Measurements from ENCODE around the gene PON3. TPM values are rescaled to one million over a fixed set of nuclear protein-coding genes. Genes with fewer than 3 reads are reported as not detected.
A peak's percentile ranks its signal among the peaks of the same experiment; 100 is the strongest.

The PON3 gene
- total RNA-seq, 1 donor from 2014 or later, result 5.2 TPM

DNA sequence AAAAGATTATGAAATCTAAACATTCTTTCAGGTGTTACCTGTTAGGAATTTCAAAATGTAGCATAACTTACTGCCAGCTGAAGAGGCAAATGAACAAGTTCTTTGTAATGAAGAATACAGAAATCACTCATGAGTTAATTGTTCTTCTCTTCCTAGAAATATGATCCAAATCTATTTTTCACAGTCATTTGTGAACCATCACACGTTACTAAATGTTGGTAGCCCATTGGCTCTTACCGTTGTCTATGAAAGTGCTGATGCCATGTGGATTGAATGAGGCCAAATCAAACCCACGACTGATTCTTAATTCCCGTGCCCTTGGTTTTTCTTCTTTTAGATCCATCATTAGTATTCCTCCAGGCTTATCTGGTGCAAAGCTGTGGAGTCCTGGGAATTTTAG is 15.9 kb upstream of the PON3 start:
- Histone ChIP-seq H3K9ac (ENCODE audit: low read depth in 1 of 3, low read length in 3 of 3) (no peak overlapping the region), H3K4me1 (ENCODE audit: control insufficient read depth in 3 of 3, insufficient read depth in 3 of 3, low read length in 3 of 3) (no peaks in the 10 kb centered on the region), H3K27ac (ENCODE audit: low read depth, low read length) (no peak overlapping the region), H3K27me3 (ENCODE audit: control insufficient read depth in 3 of 3, insufficient read depth in 3 of 3, low read length in 3 of 3) (no peaks in the 10 kb centered on the region), H3K4me3 (ENCODE audit: low read length in 3 of 3) (no peak overlapping the region), H3K9me3 (ENCODE audit: control insufficient read depth in 3 of 3, low read length in 3 of 3) (no peaks in the 10 kb centered on the region), H3K36me3 (ENCODE audit: control insufficient read depth in 3 of 3, insufficient read depth in 3 of 3, low read length in 3 of 3) (peaks cover 3 to 14% (median 7%) of the 10 kb centered on the region in 3 donors)

DNA sequence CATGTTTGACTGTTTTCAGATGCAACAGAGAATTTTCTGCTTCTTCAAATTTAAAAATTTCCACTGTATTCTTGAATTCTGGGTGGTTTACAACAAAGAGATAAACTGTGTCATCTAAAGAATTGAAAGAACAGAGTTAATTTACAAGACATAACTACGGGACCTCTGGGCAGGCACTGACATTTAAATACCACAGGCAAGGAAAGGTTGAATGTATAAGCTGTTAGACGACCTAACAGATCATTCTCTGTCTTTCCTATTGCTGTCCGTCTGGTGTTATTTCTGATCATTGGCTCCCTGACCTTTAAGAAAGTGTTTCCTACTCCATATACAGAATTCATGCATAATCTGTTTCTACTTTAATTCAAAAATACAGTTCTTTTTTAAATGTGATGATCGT is 15.5 kb upstream of the PON3 start:
- Histone ChIP-seq H3K9ac (ENCODE audit: low read depth in 1 of 3, low read length in 3 of 3) (no peak overlapping the region), H3K36me3 (ENCODE audit: control insufficient read depth in 3 of 3, insufficient read depth in 3 of 3, low read length in 3 of 3) (peaks cover 3 to 14% (median 7%) of the 10 kb centered on the region in 3 donors), H3K27me3 (ENCODE audit: control insufficient read depth in 3 of 3, insufficient read depth in 3 of 3, low read length in 3 of 3) (no peaks in the 10 kb centered on the region), H3K4me3 (ENCODE audit: low read length in 3 of 3) (no peak overlapping the region), H3K9me3 (ENCODE audit: control insufficient read depth in 3 of 3, low read length in 3 of 3) (no peaks in the 10 kb centered on the region), H3K27ac (ENCODE audit: low read depth, low read length) (no peak overlapping the region), H3K4me1 (ENCODE audit: control insufficient read depth in 3 of 3, insufficient read depth in 3 of 3, low read length in 3 of 3) (no peaks in the 10 kb centered on the region)

DNA sequence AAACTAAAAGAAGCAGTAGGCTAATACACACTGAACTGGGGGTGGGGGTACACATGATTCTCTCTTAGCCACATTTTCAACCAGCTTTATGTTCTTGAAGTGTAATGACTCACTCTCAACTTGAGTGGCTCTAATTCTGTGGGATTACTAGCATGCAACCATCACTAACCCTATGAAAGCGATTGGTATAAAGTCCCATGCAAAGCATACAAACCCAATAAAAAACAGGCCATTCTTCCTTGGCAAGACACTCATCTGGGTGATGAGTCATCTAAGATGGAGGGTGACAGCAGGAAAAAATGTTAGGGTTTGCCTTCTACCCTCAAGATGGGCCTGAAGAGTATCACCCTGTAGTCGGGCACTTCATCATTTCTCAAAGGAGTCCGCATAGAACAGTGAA is 14.9 kb upstream of the PON3 start:
- no peak overlapping the region for H3K4me3 ChIP-seq (ENCODE audit: low read length in 3 of 3)
- H3K36me3 ChIP-seq (ENCODE audit: control insufficient read depth in 3 of 3, insufficient read depth in 3 of 3, low read length in 3 of 3), result peaks cover 3 to 14% (median 7%) of the 10 kb centered on the region in 3 donors

DNA sequence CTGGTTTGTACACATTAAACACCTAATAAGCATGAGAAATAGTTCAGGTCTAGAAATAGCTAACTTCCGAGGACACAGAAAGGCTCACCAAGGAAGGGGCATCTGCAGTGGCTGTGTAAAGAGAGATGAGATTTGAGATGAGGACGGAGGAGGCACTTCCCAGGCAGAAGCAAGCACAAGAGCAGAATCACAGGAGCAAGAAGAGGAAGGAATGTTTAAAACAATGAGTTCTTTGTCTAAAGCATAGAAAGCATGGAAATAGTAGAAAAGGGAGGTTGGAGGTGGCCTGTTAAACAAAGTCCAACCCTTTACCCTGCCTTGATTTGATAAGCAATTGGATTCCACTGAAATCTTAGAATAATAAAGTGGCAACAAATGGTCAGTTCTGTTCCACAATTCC is 11.6 kb upstream of the PON3 start:
- H3K36me3 ChIP-seq (ENCODE audit: control insufficient read depth in 3 of 3, insufficient read depth in 3 of 3, low read length in 3 of 3), result peaks cover 6 to 16% (median 12%) of the 10 kb centered on the region in 3 donors

More for the DNA sequence above, 14.9 kb upstream of the PON3 start:
- no peaks in the 10 kb centered on the region for H3K4me1 ChIP-seq (ENCODE audit: control insufficient read depth in 3 of 3, insufficient read depth in 3 of 3, low read length in 3 of 3)
- H3K27ac ChIP-seq (ENCODE audit: low read depth, low read length), result no peak overlapping the region
- H3K9me3 ChIP-seq (ENCODE audit: control insufficient read depth in 3 of 3, low read length in 3 of 3), result no peaks in the 10 kb centered on the region
- H3K9ac ChIP-seq (ENCODE audit: low read depth in 1 of 3, low read length in 3 of 3), result no peak overlapping the region
- H3K27me3 ChIP-seq (ENCODE audit: control insufficient read depth in 3 of 3, insufficient read depth in 3 of 3, low read length in 3 of 3), result no peaks in the 10 kb centered on the region

DNA sequence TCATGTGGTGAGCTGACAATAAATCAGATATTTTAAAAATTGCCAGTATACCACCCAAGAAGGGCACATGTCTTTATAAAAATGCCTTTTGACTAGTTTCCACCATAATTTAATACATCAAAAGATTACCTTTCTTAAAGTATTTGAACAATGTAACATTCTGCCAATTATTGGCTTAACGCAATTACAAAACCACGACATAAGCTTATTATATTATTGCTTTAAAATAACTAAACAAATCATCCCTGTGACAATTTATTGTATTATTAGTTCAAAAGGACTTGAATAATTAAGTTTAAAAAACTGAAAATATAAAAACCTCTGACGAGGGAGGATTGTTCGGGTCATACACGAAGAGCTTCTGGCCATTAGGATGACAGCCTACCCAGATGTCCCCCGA is 9.6 kb upstream of the PON3 start:
- Histone ChIP-seq H3K9ac (ENCODE audit: low read depth in 1 of 3, low read length in 3 of 3) (no peak overlapping the region), H3K4me3 (ENCODE audit: low read length in 3 of 3) (no peak overlapping the region), H3K4me1 (ENCODE audit: control insufficient read depth in 3 of 3, insufficient read depth in 3 of 3, low read length in 3 of 3) (no peaks in the 10 kb centered on the region), H3K27me3 (ENCODE audit: control insufficient read depth in 3 of 3, insufficient read depth in 3 of 3, low read length in 3 of 3) (no peaks in the 10 kb centered on the region), H3K36me3 (ENCODE audit: control insufficient read depth in 3 of 3, insufficient read depth in 3 of 3, low read length in 3 of 3) (peaks cover 3 to 12% (median 12%) of the 10 kb centered on the region in 3 donors), H3K9me3 (ENCODE audit: control insufficient read depth in 3 of 3, low read length in 3 of 3) (no peaks in the 10 kb centered on the region), H3K27ac (ENCODE audit: low read depth, low read length) (no peak overlapping the region)

More for the DNA sequence above, 11.6 kb upstream of the PON3 start:
- Histone ChIP-seq H3K9ac (ENCODE audit: low read depth in 1 of 3, low read length in 3 of 3) (no peak overlapping the region), H3K4me3 (ENCODE audit: low read length in 3 of 3) (no peak overlapping the region), H3K27ac (ENCODE audit: low read depth, low read length) (no peak overlapping the region), H3K4me1 (ENCODE audit: control insufficient read depth in 3 of 3, insufficient read depth in 3 of 3, low read length in 3 of 3) (no peaks in the 10 kb centered on the region), H3K27me3 (ENCODE audit: control insufficient read depth in 3 of 3, insufficient read depth in 3 of 3, low read length in 3 of 3) (no peaks in the 10 kb centered on the region), H3K9me3 (ENCODE audit: control insufficient read depth in 3 of 3, low read length in 3 of 3) (no peaks in the 10 kb centered on the region)

DNA sequence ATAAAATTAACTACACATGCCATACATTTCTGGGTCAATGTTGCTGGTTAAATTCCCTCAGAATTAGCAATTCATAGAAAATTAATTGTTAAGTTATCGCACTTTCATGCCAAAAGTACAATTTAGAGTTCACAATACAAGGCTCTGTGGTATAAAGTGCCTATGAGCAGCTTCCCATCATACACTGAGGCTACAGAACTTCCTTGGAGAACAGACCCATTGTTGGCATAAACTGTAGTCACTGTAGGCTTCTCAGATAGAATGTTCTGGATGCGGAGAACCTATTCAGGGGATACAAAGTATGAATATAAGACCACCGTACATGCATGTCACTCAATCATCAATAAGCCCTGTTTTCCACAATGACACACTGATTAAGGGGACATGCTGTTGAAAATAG is 9.0 kb upstream of the PON3 start:
- no peak overlapping the region for H3K27ac ChIP-seq (ENCODE audit: low read depth, low read length)
- H3K9me3 ChIP-seq (ENCODE audit: control insufficient read depth in 3 of 3, low read length in 3 of 3), result no peaks in the 10 kb centered on the region
- no peaks in the 10 kb centered on the region for H3K27me3 ChIP-seq (ENCODE audit: control insufficient read depth in 3 of 3, insufficient read depth in 3 of 3, low read length in 3 of 3)
- H3K4me3 ChIP-seq (ENCODE audit: low read length in 3 of 3), result no peak overlapping the region
- H3K36me3 ChIP-seq (ENCODE audit: control insufficient read depth in 3 of 3, insufficient read depth in 3 of 3, low read length in 3 of 3), result peaks cover 3 to 12% (median 12%) of the 10 kb centered on the region in 3 donors
- no peaks in the 10 kb centered on the region for H3K4me1 ChIP-seq (ENCODE audit: control insufficient read depth in 3 of 3, insufficient read depth in 3 of 3, low read length in 3 of 3)
- H3K9ac ChIP-seq (ENCODE audit: low read depth in 1 of 3, low read length in 3 of 3), result no peak overlapping the region

DNA sequence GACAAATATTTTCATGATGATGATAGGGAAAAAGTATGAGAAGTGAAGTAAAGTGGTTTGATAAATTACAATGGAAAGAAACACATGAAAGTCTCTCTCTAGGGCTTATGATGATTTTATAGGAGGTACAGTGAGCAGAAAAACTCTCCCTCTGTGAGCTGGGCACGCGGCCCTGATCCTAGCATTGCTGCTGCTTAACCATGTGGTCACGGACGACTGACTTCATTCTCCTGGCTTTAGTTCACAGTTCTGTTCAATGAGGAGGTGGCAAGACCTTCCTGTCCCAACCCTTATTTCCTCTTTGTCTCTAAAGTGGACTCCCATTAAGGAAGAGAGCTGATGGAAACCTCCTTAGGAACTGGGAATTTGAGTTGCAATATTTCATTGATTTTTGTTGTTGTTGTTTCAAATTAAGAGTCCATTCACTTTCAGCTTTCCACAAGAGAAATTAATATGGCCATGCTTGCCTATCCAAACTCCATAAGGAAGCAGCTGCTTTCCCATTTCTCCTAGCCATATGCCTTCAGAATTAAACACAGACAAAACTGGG is 8.2 kb upstream of the PON3 start:
- Histone ChIP-seq H3K4me1 (ENCODE audit: control insufficient read depth in 3 of 3, insufficient read depth in 3 of 3, low read length in 3 of 3) (no peaks in the 10 kb centered on the region), H3K9me3 (ENCODE audit: control insufficient read depth in 3 of 3, low read length in 3 of 3) (no peaks in the 10 kb centered on the region), H3K9ac (ENCODE audit: low read depth in 1 of 3, low read length in 3 of 3) (no peak overlapping the region), H3K27ac (ENCODE audit: low read depth, low read length) (no peak overlapping the region), H3K36me3 (ENCODE audit: control insufficient read depth in 3 of 3, insufficient read depth in 3 of 3, low read length in 3 of 3) (peaks cover 3 to 12% (median 10%) of the 10 kb centered on the region in 3 donors), H3K27me3 (ENCODE audit: control insufficient read depth in 3 of 3, insufficient read depth in 3 of 3, low read length in 3 of 3) (no peaks in the 10 kb centered on the region), H3K4me3 (ENCODE audit: low read length in 3 of 3) (no peak overlapping the region)

DNA sequence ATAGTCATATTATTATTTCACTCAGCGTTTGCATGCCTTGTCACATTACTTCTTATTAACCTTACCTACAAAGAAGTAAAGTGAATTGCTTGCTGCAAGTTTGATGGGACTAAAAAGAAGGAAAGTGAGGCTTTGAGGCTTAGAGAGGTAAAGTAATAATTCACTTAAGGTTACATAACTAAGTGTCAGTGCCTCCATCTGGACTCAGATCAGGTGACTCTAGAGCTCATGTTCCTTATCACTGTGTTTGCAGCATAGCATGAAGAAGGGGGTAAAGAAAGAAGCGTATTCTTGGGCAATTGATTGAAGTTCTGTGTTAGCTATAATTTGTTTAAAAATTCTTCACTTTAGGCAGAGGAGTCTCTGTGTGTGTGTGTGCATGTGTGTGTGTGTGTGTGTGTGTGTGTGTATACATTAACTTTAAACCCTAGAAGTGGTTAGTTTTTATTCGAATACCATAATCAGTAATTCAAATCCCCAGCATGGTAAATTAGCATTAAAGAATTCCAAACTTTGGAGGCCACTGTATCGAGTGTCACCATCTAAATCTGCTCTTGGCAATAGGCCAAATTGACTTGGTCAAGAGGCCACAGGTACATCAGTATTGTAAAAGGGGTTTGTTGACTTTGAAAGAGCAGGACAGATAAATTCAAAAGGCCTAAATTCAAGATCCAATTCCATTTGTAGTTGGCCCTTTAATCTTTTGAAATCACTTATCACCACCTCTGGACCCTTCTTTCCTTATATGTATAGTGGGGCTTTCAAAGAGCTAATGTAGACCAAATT is 2.2 kb upstream of the PON3 start:
- H3K27ac ChIP-seq (ENCODE audit: low read depth, low read length), result no peak overlapping the region
- H3K27me3 ChIP-seq (ENCODE audit: control insufficient read depth in 3 of 3, insufficient read depth in 3 of 3, low read length in 3 of 3), result peaks cover 0 to 6% (median 4%) of the 10 kb centered on the region in 3 donors

DNA sequence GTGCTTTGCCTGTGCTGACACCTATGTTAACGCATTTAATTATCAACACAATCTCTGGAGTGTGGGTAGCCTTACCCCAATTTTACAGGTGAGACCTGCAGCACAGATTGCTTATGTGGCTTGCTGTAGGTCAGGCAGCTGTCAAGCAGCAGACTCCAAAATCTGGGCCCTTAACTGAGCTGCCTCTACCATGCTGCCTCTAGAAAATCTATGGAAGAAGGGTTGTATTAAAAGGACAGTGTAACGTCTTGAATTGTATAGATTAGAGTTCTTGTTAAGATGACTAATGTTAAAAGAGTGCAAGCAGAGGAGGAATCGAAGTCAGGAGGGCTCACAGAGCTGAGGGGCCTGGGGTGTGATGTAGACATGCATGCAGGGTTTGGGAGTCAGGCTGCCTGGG is 1.2 kb upstream of the PON3 start:
- H3K4me3 ChIP-seq (ENCODE audit: low read length in 3 of 3), result peak overlapping the region in 1 of 3 donors; percentile 68
- H3K9ac ChIP-seq (ENCODE audit: low read depth in 1 of 3, low read length in 3 of 3), result no peak overlapping the region

More for the DNA sequence above, 2.2 kb upstream of the PON3 start:
- Histone ChIP-seq H3K9me3 (ENCODE audit: control insufficient read depth in 3 of 3, low read length in 3 of 3) (no peaks in the 10 kb centered on the region), H3K9ac (ENCODE audit: low read depth in 1 of 3, low read length in 3 of 3) (no peak overlapping the region), H3K36me3 (ENCODE audit: control insufficient read depth in 3 of 3, insufficient read depth in 3 of 3, low read length in 3 of 3) (peaks cover 0 to 2% (median 0%) of the 10 kb centered on the region in 3 donors), H3K4me3 (ENCODE audit: low read length in 3 of 3) (no peak overlapping the region), H3K4me1 (ENCODE audit: control insufficient read depth in 3 of 3, insufficient read depth in 3 of 3, low read length in 3 of 3) (no peaks in the 10 kb centered on the region)

DNA sequence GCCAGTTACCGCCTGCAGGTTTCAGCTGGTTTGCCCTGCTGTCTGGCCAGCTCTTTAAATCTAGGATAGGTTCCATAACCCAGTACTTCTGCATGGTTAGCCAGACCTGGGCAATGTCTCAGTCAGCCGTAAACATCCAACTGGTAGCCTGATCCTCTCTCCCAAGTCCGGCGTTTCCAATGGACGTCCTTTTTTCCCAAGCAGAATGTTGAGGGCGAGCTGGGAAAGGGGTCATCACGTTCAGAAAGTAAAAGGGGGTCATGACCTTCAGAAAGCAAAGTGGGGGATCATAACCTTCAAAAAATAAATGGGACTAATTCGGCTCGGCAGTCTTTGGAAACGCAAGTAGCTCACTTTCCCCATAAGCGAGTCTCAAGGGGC is 430 bp downstream of the PON3 start:
- Histone ChIP-seq H3K27me3 (ENCODE audit: control insufficient read depth in 3 of 3, insufficient read depth in 3 of 3, low read length in 3 of 3) (peaks cover 0 to 6% (median 4%) of the 10 kb centered on the region in 3 donors), H3K27ac (ENCODE audit: low read depth, low read length) (no peak overlapping the region), H3K4me3 (ENCODE audit: low read length in 3 of 3) (peak overlapping the region in 1 of 3 donors; percentile 24), H3K9ac (ENCODE audit: low read depth in 1 of 3, low read length in 3 of 3) (no peak overlapping the region), H3K4me1 (ENCODE audit: control insufficient read depth in 3 of 3, insufficient read depth in 3 of 3, low read length in 3 of 3) (no peaks in the 10 kb centered on the region), H3K9me3 (ENCODE audit: control insufficient read depth in 3 of 3, low read length in 3 of 3) (no peaks in the 10 kb centered on the region), H3K36me3 (ENCODE audit: control insufficient read depth in 3 of 3, insufficient read depth in 3 of 3, low read length in 3 of 3) (no peaks in the 10 kb centered on the region)

More for the DNA sequence above, 1.2 kb upstream of the PON3 start:
- no peaks in the 10 kb centered on the region for H3K36me3 ChIP-seq (ENCODE audit: control insufficient read depth in 3 of 3, insufficient read depth in 3 of 3, low read length in 3 of 3)
- peaks cover 0 to 6% (median 4%) of the 10 kb centered on the region in 3 donors for H3K27me3 ChIP-seq (ENCODE audit: control insufficient read depth in 3 of 3, insufficient read depth in 3 of 3, low read length in 3 of 3)
- H3K9me3 ChIP-seq (ENCODE audit: control insufficient read depth in 3 of 3, low read length in 3 of 3), result no peaks in the 10 kb centered on the region
- H3K27ac ChIP-seq (ENCODE audit: low read depth, low read length), result no peak overlapping the region
- H3K4me1 ChIP-seq (ENCODE audit: control insufficient read depth in 3 of 3, insufficient read depth in 3 of 3, low read length in 3 of 3), result no peaks in the 10 kb centered on the region

Data from skeletal muscle tissue (tissue), 4 donors.